IMR-90 (cell line): ENCODE data around the gene ELMO1. TPM values are rescaled to one million over a fixed set of nuclear protein-coding genes. Genes with fewer than 3 reads are reported as not detected.

Experiments
- ATAC-seq: fragments of 200-7000 bp; cut with Tn5 transposase; 2 replicates; pipeline ENCODE4 v1.9.1; 2020; ENCODE audit warnings: low read depth, mild to moderate bottlenecking, moderate library complexity
- BruUV-seq: library from RNA; stranded (reverse); fragments of 400-500 nt; replicated peaks from 2 replicates; lab custom pipeline; 2021; lab: Mats Ljungman, UMichigan
- CTCF ChIA-PET: fragments of 300-600 bp; formaldehyde crosslinking; extraction: SDS; loops from one replicate; lab custom pipeline; 2021; ENCODE audit warnings: antibody characterized with exemption; lab: Yijun Ruan, JAX
- POLR2A ChIA-PET: fragments of 300-600 bp; sonication (Branson Sonifier 250); formaldehyde crosslinking; loops from one replicate; lab custom pipeline; 2022; ENCODE audit warnings: antibody characterized with exemption; ENCODE audit not compliant: unreplicated experiment; lab: Charles Lee
- DNase-seq: peaks from one replicate; pipeline ENCODE4 v3.0.0; 2013
- H2AFZ ChIP-seq: replicated peaks from 2 replicates; pipeline ENCODE3; 2013; ENCODE audit warnings: low read length, mild to moderate bottlenecking; ENCODE audit not compliant: poor library complexity
- H2AK5ac ChIP-seq: 2 replicates; pipeline ENCODE4 v1.6.1; 2013; ENCODE audit warnings: low read depth, low read length, inconsistent platforms
- H2AK9ac ChIP-seq: replicated peaks from 2 replicates; pipeline ENCODE3; 2013; ENCODE audit warnings: mild to moderate bottlenecking, low read depth, low read length, moderate library complexity; ENCODE audit not compliant: poor library complexity
- H2BK120ac ChIP-seq: 2 replicates; pipeline ENCODE4 v1.6.1; 2013; ENCODE audit warnings: low read depth, low read length, inconsistent platforms
- H2BK15ac ChIP-seq: 3 replicates; pipeline ENCODE4 v1.6.1; 2013; ENCODE audit warnings: low read depth, low read length, inconsistent platforms
- H2BK20ac ChIP-seq: 2 replicates; pipeline ENCODE4 v1.6.1; 2013; ENCODE audit warnings: low read depth, mild to moderate bottlenecking, inconsistent platforms, low read length, moderate library complexity
- H2BK5ac ChIP-seq: 2 replicates; pipeline ENCODE4 v1.6.1; 2013; ENCODE audit warnings: mild to moderate bottlenecking, low read depth, low read length, inconsistent platforms; ENCODE audit not compliant: poor library complexity, severe bottlenecking
- H3K14ac ChIP-seq: replicated peaks from 2 replicates; pipeline ENCODE4 v1.6.1; 2013; ENCODE audit warnings: low read depth, low read length, inconsistent platforms
- H3K18ac ChIP-seq: 2 replicates; pipeline ENCODE4 v1.6.1; 2013; ENCODE audit warnings: low read depth, low read length, control low read depth
- H3K23ac ChIP-seq: 2 replicates; pipeline ENCODE4 v1.6.1; 2013; ENCODE audit warnings: low read depth, low read length, inconsistent platforms
- H3K27ac ChIP-seq: 2 replicates; pipeline ENCODE4 v1.5.1; 2013; ENCODE audit warnings: mild to moderate bottlenecking, control low read depth, low read length; ENCODE audit not compliant: insufficient read depth
- H3K27me3 ChIP-seq: 2 replicates; pipeline ENCODE4 v1.6.1; 2013; ENCODE audit warnings: low read length; ENCODE audit not compliant: control insufficient read depth, insufficient read depth
- H3K36me3 ChIP-seq: 2 replicates; pipeline ENCODE4 v1.6.1; 2013; ENCODE audit warnings: low read length, mixed read lengths; ENCODE audit not compliant: control insufficient read depth, insufficient read depth
- H3K4ac ChIP-seq: 2 replicates; pipeline ENCODE4 v1.6.1; 2013; ENCODE audit warnings: low read depth, low read length, inconsistent platforms
- H3K4me1 ChIP-seq: 2 replicates; pipeline ENCODE4 v1.6.1; 2013; ENCODE audit warnings: low read length, mixed read lengths; ENCODE audit not compliant: control insufficient read depth, insufficient read depth
- H3K4me2 ChIP-seq: 2 replicates; pipeline ENCODE4 v1.6.1; 2013; ENCODE audit warnings: low read depth, mild to moderate bottlenecking, control low read depth, low read length, moderate library complexity
- H3K4me3 ChIP-seq: 2 replicates; pipeline ENCODE4 v1.5.1; 2013; ENCODE audit warnings: low read depth, mild to moderate bottlenecking, control low read depth, low read length, moderate library complexity; ENCODE audit not compliant: insufficient read depth
- H3K56ac ChIP-seq: 2 replicates; pipeline ENCODE4 v1.6.1; 2013; ENCODE audit warnings: low read length, inconsistent platforms; ENCODE audit not compliant: insufficient read depth; ENCODE audit errors: extremely low read depth
- H3K79me1 ChIP-seq, 2 experiments: 2 replicates each; pipeline ENCODE4 v1.6.1; 2013; ENCODE audit warnings: low read length in 2 of 2, inconsistent platforms in 1 of 2, low read depth in 1 of 2
- H3K9ac ChIP-seq: 2 replicates; pipeline ENCODE4 v1.6.1; 2013; ENCODE audit warnings: low read depth, low read length, control low read depth
- H3K9me1 ChIP-seq: 2 replicates; pipeline ENCODE4 v1.6.1; 2013; ENCODE audit warnings: low read length, inconsistent platforms; ENCODE audit not compliant: insufficient read depth
- H3K9me3 ChIP-seq: 2 replicates; pipeline ENCODE4 v1.6.1; 2013; ENCODE audit warnings: low read length; ENCODE audit not compliant: control insufficient read depth, insufficient read depth
- H4K20me1 ChIP-seq: 2 replicates; pipeline ENCODE4 v1.6.1; 2013; ENCODE audit warnings: low read length, inconsistent platforms; ENCODE audit not compliant: insufficient read depth
- H4K5ac ChIP-seq: 2 replicates; pipeline ENCODE4 v1.6.1; 2013; ENCODE audit warnings: mild to moderate bottlenecking, low read depth, low read length, control low read depth
- H4K8ac ChIP-seq, 2 experiments: 2 replicates each; pipeline ENCODE4 v1.6.1; 2013; ENCODE audit warnings: low read depth in 2 of 2, low read length in 2 of 2, control low read depth in 1 of 2, inconsistent platforms in 1 of 2
- H4K91ac ChIP-seq: 2 replicates; pipeline ENCODE4 v1.6.1; 2013; ENCODE audit warnings: low read depth, low read length, inconsistent platforms; ENCODE audit not compliant: insufficient read depth
- BHLHE40 ChIP-seq: fragments of 150-350 bp; IDR thresholded peaks from 2 replicates; pipeline ENCODE4 v1.6.1; 2016; ENCODE audit warnings: mild to moderate bottlenecking, low read depth, low read length
- CEBPB ChIP-seq: IDR thresholded peaks from 2 replicates; pipeline ENCODE4 v1.6.1; 2012; ENCODE audit warnings: low read depth, low read length, improper control_type of control experiment
- FOS ChIP-seq: fragments of 150-350 bp; IDR thresholded peaks from 2 replicates; pipeline ENCODE4 v1.6.1; 2016; ENCODE audit warnings: low read depth, low read length
- MAFK ChIP-seq: IDR thresholded peaks from 2 replicates; pipeline ENCODE4 v1.6.1; 2012; ENCODE audit warnings: low read depth, low read length, improper control_type of control experiment
- MAZ ChIP-seq: IDR thresholded peaks from 2 replicates; pipeline ENCODE4 v1.6.1; 2012; ENCODE audit warnings: low read depth, mild to moderate bottlenecking, low read length, improper control_type of control experiment, moderate library complexity, borderline replicate concordance
- MXI1 ChIP-seq: IDR thresholded peaks from 2 replicates; pipeline ENCODE4 v1.6.1; 2012; ENCODE audit warnings: low read depth, mild to moderate bottlenecking, low read length, moderate library complexity, borderline replicate concordance
- NFE2L2 ChIP-seq: fragments of 150-350 bp; IDR thresholded peaks from 2 replicates; pipeline ENCODE4 v1.6.1; 2016; ENCODE audit warnings: low read depth, mild to moderate bottlenecking, low read length
- POLR2A ChIP-seq: IDR thresholded peaks from 2 replicates; pipeline ENCODE4 v1.6.1; 2012; ENCODE audit warnings: mild to moderate bottlenecking, low read depth, low read length
- RAD21 ChIP-seq: IDR thresholded peaks from 2 replicates; pipeline ENCODE4 v1.6.1; 2012; ENCODE audit warnings: low read length, improper control_type of control experiment
- RFX5 ChIP-seq: IDR thresholded peaks from 2 replicates; pipeline ENCODE4 v1.8.0; 2012; ENCODE audit warnings: low read depth, mild to moderate bottlenecking, low read length, moderate library complexity
- SMC3 ChIP-seq: fragments of 150-350 bp; IDR thresholded peaks from 2 replicates; pipeline ENCODE4 v1.6.1; 2016; ENCODE audit warnings: low read depth, mild to moderate bottlenecking, antibody characterized with exemption, low read length, moderate library complexity
- WGBS, 2 experiments: methylation state at CpG; one replicate each; pipeline versions ENCODE4 v1.1.5 to v1.1.7; 2013; ENCODE audit warnings: missing lambda C conversion rate in 2 of 2; ENCODE audit not compliant: insufficient read length in 1 of 2; ENCODE audit errors: extremely low coverage in 2 of 2; 5-methylcytosine and 5-hydroxymethylcytosine counted together
- dilution Hi-C: fragments of 300-500 bp; cut with HindIII; formaldehyde crosslinking; loops from one replicate; pipeline ENCODE4 v1.14.3; 2018; ENCODE audit warnings: low sequenced_read_pairs; ENCODE audit not compliant: unreplicated experiment
- in situ Hi-C: fragments of 300-500 bp; cut with MboI; formaldehyde crosslinking; loops from 3 replicates; pipeline ENCODE4 v1.14.3; 2019; ENCODE audit warnings: low sequenced_read_pairs, inconsistent platforms, mixed read lengths
- intact Hi-C: fragments of 100-400 bp; cut with micrococcal nuclease; formaldehyde crosslinking; loops from 2 replicates; pipeline ENCODE4 v1.10.0; 2022
- polyA plus RNA-seq, 3 experiments: library from polyadenylated mRNA; depleted of rRNA; stranded (reverse); fragments of >200 nt; gene quantifications; 2 replicates each; pipeline ENCODE4 v1.2.3, GENCODE V29; 2012; ENCODE audit warnings: low replicate concordance in 1 of 3
- total RNA-seq: library from RNA; depleted of rRNA; stranded (reverse); fragments of >200 nt; gene quantifications from 2 replicates; pipeline ENCODE4 v1.2.3, GENCODE V29; 2012
- TF ChIP-seq, protein P1 (sequence below): fragments of 150-350 bp; IDR thresholded peaks from 2 replicates; pipeline ENCODE4 v1.6.1; 2016; ENCODE audit warnings: low read depth, mild to moderate bottlenecking, low read length, moderate library complexity, borderline replicate concordance

Gene ELMO1
- total and polyA plus RNA-seq, 2 of the 4 experiments (the other 2 are of a cell fraction): 0.03 TPM; not detected in 1

DNA sequence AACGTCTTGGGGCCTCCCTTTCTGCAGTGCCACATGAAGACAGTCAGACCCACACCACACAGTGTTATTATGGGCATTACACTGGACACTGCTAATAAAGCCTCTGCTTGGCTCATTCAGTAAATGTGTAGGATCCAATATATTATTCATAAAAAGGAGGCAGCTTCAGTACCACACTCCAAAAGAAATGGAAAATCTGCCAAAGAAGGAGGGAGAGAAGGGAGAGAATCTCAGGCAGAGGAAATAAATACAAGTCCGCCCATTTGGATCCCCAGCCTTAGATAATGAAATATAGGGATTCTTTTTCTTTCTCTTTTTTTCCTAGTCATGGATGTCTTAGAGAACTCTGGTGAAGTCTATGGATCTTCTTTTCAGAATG lies 162.2 kb downstream of the ELMO1 start:
- in situ Hi-C loops (no loop called here), dilution Hi-C loops (no loop called here), intact Hi-C loops (no loop called here)
- ATAC-seq (no peak), DNase-seq (no peak)
- TF ChIP-seq RFX5 (no peak), CEBPB (no peak), MAFK (no peak), BHLHE40 (no peak), FOS (no peak), MAZ (no peak), POLR2A (no peak), MXI1 (no peak), SMC3 (no peak), RAD21 (no peak), NFE2L2 (no peak)
- TF ChIP-seq, protein P1, sequence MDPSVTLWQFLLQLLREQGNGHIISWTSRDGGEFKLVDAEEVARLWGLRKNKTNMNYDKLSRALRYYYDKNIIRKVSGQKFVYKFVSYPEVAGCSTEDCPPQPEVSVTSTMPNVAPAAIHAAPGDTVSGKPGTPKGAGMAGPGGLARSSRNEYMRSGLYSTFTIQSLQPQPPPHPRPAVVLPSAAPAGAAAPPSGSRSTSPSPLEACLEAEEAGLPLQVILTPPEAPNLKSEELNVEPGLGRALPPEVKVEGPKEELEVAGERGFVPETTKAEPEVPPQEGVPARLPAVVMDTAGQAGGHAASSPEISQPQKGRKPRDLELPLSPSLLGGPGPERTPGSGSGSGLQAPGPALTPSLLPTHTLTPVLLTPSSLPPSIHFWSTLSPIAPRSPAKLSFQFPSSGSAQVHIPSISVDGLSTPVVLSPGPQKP: no peak
- no peaks in the 10 kb centered on the region for H3K4me1 ChIP-seq
- H2BK120ac ChIP-seq: no peak overlapping the region
- no peak overlapping the region for H4K8ac ChIP-seq
- H3K56ac ChIP-seq: no peak overlapping the region
- H2BK5ac ChIP-seq: no peak overlapping the region
- no peak overlapping the region for H3K4me3 ChIP-seq
- no peak overlapping the region for H3K23ac ChIP-seq
- H3K27me3 ChIP-seq: no peaks in the 10 kb centered on the region
- no peaks in the 10 kb centered on the region for H3K36me3 ChIP-seq
- no peak overlapping the region for H2BK15ac ChIP-seq
- H3K9ac ChIP-seq: no peak overlapping the region
- H3K79me1 ChIP-seq: no peaks in the 10 kb centered on the region
- no peak overlapping the region for H3K18ac ChIP-seq
- ChIA-PET POLR2A (no interaction called here), CTCF (no interaction called here)
- H4K5ac ChIP-seq: no peak overlapping the region
- H2AK5ac ChIP-seq: no peak overlapping the region
- H3K9me1 ChIP-seq: no peaks in the 10 kb centered on the region
- H4K91ac ChIP-seq: no peak overlapping the region
- no peak overlapping the region for H3K14ac ChIP-seq
- no peak overlapping the region for H2AK9ac ChIP-seq
- H3K4ac ChIP-seq: no peak overlapping the region
- H3K9me3 ChIP-seq: peaks cover 9% of the 10 kb centered on the region
- no peak overlapping the region for H2BK20ac ChIP-seq
- BruUV-seq: no TSS peak
- no peak overlapping the region for H3K4me2 ChIP-seq
- no CpG with 5 or more reads among the region's 2 CpGs for WGBS, 2 experiments
- no peaks in the 10 kb centered on the region for H4K20me1 ChIP-seq
- H3K27ac ChIP-seq: no peak overlapping the region
- H2AFZ ChIP-seq: no peak overlapping the region
